Heart left ventricle (tissue), 13 donors: ENCODE results near the gene BRAP.

Experiments used
- CTCF ChIP-seq, 12 donors: fragments of 200-600 bp; sonication (generic) in 4 of 12; IDR thresholded peaks; one replicate each; pipeline versions ENCODE4 v1.5.0 to v1.8.0; 2018 to 2022; ENCODE audit warnings: antibody characterized with exemption in 12 of 12, mild to moderate bottlenecking in 5 of 12
- POLR2A ChIP-seq, 2 donors: fragments of 450-650 bp; IDR thresholded peaks; one replicate each; pipeline ENCODE4 v1.6.1; 2017; ENCODE audit warnings: antibody characterized with exemption in 2 of 2, mild to moderate bottlenecking in 2 of 2, moderate library complexity in 2 of 2
- donor health status: ischemic (EF 13 %, LVEDD 7.1; RV severe dilation, severe dysfunction).
- donor health status: DM: no; HTN: yes; CAD: no.
- donor health status: DM: no; HTN: no; CAD: no.
- donor health status: ischemic (EF 25% LVEDD 6.9; RV normal size, moderate dysfunction).
- donor health status: ischemic (EF 25% LVEDD 5.7; RV mildly dilated, moderate dysfunction).
- donor health status: ischemic (EF 35%, LVEDD 5.7; RV mildly dilated, moderate dysfunction).
- donor health status: nonischemic (EF 11% LVEDD 7.7; RV severe dilation, severe dysfunction).
- donor health status: DM: yes; HTN: yes; CAD: no.
- donor health status: PGD.
- donor health status: ischemic (EF 29% LVEDD 5.4; RV normal size, mild dysfunction).
- donor health status: nonischemic (EF 23%, LVEDD 6.1; RV moderate dilation, normal function).

DNA sequence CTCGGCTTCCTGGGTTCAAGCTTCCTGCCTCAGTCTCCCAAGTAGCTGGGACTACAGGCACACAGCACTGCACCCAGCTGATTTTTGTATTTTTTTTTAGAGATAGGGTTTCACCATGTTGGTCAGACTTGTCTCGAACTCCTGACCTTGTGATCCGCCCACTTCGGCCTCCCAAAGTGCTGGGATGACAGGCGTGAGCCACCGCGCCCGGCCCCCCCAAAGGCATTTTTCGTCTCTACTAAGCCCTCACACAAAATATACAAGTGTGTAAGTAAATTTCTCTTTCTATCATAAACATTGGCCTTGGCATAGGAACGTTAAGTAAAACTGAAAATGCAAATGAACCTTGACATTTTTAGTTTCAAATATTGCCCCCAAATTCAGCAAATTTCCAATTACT, 2.2 kb upstream of the BRAP start:
- TF ChIP-seq CTCF (IDR thresholded peaks at IDR 0.05) (no peak), POLR2A (IDR thresholded peaks at IDR 0.05) (no peak)
